Pulmonary artery endothelial cell (primary cell): Measurements from ENCODE around the gene PCNT. TPM values are rescaled to one million over a fixed set of nuclear protein-coding genes. Genes with fewer than 3 reads are reported as not detected.
"Not testable (repeated sequence)": the region's sequence is repeated elsewhere in the genome, so short reads cannot be mapped to it uniquely, and the experiment has no call there.

Source experiments
- DNase-seq: peaks from one replicate; pipeline ENCODE4 v3.0.0-alpha.2; 2011; ENCODE audit warnings: low read depth, low spot score
- total RNA-seq: library from RNA; depleted of rRNA; stranded (reverse); fragments of >200 nt; gene quantifications from 2 replicates; pipeline ENCODE4 v1.2.3, GENCODE V29; 2014

PCNT gene
- total RNA-seq, 1 donor from 2014 or later: 18.1 TPM

- DNase-seq: no peak
These were observed 100.7 kb downstream of the PCNT start for GRCh38 chr21:46424621-46425020.

DNA sequence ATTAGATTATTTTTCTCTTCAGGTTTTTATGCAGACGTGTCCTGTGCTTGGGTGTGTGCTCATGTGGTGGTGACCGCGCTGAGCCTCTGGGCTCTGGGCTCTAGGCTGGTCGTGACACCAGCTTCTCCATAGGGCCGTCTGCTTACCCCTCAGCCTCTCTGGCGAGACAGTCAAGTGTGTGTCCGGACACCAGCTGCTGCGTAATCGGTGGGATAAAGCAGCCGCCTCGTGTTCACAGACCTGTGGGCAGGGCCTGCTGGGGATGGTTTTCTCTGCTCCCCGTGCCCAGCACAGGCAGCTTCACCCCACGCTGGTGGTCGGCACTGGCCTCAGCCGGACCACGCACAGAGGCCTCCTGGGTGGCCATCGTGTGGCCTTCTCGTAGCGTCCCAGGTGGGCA, 101.1 kb downstream of the PCNT start:
- DNase-seq: no peak

DNA sequence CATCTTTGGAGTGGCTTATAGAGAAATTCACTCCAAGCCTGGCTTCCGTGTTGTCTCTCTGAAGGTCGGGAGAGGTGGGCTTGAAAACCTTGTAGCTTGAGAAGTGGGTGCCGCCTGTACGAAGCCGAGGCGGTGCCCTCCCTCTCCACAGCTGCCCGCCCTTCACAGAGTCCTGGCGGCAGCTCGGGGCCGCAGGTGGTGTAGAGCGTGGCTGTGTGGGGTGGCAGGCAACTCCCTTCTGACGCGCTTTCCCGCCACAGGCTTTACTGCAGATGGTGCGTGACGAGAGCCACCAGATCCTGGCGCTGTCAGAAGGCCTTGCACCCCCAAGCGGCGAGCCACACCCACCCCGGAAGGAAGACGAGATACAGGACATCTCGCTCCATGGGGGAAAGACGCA, 101.6 kb downstream of the PCNT start:
- DNase-seq: no peak

DNA sequence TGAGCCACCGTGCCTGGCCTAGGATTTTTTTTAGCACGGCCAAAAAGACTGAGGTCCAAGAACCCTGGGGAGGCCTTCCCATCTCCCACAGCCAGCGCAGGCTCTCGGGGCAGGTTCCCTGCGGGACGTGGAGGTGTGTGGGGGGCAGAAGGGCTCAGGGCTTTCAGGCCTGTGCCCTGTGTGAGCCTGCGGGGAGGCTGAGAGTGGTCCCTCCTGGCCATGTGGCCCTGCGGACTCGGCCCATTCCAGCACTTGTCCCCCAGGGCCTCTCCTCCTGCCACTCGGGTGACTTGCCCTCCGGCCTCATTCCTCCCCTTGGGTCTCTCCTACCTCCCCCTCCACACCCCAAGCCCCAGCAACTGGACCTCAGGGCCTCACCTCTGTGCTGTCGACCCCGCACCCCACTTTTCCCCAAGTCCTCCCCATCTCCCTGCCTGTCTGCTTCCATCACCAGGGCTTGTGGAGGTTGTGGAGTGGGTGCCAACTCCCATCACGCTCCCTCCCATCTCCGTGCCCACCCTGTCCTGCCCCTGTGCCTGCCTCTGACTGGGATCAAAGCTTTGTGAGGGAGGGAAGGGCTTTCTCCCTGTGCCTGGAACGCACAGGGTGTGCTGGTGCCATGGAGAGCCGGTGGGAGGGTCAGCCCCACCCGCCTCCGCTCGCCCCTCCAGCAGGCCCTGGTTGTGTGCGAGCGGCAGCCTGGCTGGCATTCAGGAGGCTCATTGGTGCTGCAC, 102.5 kb downstream of the PCNT start:
- no peak for DNase-seq

GRCh38 chr21:46427516-46427915, 103.6 kb downstream of the PCNT start:
- DNase-seq: no peak

DNA sequence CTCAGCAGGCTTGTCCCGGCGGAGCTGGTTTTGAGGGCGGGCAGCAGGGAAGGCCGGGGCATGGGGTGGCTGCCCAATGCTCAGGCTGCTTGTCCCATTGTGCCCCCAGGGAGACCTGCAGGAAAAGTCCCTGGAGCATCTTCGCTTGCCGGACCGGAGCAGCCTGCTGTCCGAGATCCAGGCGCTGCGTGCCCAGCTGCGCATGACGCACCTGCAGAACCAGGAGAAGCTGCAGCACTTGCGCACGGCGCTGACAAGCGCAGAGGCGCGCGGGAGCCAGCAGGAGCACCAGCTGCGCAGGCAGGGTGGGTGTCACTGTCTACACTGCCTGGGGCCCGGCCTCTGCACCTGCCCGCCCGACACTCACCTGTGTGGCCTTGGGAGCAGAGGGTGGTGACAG, 104.3 kb downstream of the PCNT start:
- no peak for DNase-seq

DNA sequence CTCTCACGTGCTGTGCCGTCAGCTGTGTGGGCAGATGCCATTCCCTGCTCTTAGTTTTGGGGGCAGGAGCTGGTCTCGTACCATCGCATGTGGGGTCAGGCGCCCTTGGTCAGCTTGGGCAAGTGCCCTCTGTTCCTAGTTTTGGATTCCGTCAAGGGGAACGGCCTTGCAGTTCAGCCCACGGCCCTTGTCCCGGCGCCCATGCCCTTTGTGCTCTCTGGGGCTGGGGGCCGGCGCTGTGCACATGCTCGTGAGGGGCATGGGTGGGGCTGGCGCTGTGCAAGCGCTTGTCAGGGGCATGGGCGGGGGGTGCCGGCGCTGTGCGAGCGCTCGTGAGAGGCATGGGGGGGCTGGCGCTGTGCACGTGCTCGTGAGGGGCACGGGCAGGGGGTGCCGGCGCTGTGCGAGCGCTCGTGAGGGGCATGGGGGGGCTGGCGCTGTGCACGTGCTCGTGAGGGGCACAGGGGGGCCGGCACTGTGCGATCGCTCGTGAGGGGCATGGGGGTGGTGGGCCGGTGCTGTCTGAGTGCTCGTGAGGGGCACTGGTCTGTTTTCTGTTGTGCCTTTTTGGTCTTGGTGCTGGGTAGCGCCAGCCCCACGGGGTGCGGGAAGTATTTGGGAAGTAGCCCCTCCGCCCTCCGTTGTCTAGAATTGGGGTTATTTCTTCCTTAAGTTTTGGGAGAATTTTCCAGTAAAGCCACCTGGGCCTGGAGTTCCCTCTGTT, 105.2 kb downstream of the PCNT start:
- DNase-seq: no peak

DNA sequence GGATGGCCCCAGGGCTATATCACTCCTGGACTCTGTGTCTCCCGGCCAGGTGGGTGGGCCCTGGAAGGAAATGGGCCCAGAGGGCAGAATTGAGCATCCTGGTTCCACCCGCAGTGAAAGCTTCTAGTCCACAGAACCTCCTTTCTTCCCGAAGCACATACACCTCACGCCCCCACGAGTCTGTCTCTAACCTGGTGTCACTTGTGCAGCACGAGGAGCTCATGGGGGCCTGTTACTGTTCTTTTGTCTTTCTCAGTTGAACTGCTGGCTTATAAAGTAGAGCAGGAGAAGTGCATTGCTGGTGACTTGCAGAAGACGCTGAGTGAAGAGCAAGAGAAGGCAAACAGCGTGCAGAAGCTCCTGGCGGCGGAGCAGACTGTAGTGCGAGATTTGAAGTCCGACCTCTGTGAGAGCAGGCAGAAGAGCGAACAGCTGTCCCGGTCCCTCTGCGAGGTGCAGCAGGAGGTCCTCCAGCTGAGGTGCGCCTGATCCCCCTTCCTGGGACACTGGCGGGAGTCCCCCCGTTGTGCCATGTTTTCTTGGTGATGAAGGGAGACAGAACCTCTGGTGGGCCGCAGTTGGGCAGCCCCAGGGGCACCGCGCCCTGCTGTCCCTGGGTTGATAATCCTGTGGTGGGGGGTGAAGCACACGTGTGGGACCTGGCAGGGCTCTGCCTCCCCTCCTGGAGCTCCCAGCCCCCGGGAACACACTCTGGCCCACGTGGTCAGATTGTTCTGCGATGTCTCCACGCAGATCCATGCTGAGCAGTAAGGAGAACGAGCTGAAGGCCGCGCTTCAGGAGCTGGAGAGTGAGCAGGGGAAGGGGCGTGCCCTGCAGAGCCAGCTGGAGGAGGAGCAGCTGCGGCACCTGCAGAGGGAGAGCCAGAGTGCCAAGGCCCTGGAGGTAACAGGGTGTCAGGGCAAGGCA, 106.1 kb downstream of the PCNT start:
- DNase-seq: no peak

DNA sequence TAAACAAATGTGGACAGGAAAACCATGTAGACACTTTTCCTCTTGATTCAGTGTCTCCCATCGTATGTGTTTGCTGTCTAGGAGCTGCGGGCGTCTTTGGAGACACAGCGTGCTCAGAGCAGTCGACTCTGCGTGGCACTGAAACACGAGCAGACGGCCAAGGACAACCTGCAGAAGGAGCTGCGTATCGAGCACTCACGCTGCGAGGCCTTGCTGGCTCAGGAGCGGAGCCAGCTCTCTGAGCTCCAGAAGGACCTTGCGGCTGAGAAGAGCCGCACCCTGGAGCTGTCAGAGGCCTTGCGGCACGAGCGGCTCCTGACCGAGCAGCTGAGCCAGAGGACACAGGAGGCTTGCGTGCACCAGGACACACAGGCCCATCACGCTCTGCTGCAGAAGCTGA, 107.5 kb downstream of the PCNT start:
- DNase-seq: no peak

DNA sequence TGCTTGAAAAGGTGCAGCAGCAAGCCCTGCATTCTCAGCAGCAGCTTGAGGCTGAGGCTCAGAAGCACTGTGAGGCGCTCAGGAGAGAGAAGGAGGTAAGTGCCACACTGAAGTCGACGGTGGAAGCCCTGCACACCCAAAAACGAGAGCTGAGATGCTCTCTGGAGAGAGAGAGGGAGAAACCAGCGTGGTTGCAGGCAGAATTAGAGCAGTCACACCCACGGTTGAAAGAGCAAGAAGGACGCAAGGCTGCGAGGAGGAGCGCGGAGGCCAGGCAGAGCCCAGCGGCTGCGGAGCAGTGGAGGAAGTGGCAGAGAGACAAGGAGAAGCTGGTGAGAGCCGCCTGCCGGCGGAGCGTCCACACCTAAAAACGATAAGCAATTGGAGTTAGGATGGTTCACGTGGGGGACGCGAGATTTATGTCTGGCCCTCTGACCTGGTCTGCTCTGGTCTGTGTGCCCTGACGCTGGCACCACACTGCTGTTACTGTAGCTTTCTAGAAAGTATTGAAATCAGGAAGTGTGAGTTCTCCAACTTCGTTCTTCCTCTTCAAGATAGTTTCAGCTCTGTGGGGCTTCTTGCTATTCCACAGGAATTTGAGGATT, 108.0 kb downstream of the PCNT start:
- DNase-seq: no peak

DNA sequence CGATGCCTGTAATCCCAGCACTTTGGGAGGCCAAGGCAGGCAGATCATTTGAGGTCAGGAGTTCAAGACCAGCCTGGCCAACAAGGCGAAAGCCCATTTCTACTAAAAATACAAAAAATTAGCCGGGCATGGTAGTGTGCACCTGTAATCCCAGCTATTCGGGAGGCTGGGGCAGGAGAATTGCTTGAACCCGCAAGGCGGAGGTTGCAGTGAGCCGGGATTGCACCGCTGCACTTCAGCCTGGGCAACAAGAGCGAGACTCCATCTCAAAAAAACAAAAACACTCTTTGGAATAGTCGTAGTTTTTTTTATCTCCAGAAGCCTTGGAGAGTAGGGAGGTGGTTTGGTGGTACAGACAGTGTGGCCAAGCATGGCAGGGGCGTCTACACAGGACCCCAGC, 109.2 kb downstream of the PCNT start:
- not testable (repeated sequence) for DNase-seq

DNA sequence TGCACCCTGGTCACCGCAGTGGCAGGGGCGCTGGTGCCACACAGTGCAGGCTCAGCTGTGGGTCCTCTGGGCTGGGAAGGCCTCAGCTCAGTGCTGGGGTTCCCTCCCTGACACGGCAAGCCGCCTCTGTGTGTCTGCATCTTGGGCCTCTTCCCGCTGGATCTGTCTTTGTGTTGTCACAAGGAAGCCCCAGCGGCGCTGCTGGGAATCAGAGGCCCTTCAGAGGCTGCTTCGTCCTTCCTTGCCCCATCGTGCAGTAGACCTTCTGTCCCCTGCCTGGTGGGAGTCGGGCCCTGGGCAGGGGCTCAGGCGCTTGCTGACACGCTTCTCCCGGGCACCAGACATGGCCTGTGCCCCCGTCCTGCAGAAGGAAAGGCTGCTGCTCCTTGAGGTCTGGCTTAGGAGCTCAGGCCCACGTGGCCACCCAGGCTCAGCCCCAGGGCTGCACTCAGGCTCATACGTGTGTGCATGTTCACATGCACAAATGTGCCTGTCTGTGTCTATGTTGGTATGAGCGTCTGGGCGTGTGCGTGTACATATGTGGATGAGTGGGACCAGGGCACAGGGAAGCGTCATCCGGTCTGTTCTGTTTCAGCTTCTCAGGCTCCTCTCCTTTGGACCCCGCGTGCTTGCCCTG, 110.5 kb downstream of the PCNT start:
- no peak for DNase-seq

DNA sequence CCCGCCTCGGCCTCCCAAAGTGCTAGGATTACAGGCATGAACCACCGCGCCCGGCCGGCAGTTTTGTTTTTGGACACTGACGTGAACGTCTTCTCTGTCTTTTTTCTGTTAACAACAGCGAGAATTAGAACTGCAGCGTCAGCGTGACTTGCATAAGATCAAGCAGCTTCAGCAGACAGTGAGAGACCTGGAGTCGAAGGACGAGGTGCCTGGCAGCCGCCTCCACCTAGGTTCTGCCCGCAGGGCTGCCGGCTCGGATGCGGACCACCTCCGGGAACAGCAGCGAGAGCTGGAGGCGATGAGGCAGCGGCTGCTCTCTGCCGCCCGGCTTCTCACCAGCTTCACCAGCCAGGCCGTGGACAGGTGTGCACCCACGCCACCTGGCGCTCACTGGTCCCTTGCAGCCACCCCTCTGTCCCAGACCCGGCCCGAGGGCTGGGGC, 111.9 kb downstream of the PCNT start:
- no peak for DNase-seq

DNA sequence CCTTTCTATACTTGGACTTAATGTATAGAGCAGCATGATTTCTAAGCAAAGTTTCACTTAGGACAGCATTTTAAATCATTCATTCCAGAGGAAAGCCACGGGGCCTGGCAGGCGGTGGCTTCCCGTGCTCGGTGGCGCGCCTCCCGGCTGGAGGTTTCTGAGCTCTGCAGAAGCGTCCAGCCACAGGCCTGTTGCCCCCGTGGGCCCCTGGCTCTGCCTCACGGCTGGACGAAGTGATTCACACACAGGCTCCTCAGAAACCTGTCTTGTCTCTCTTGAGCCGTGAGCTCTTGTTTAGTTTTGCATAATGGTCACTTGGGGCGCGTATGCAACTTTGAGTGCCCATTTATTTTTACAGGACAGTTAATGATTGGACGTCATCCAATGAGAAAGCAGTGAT, 112.7 kb downstream of the PCNT start:
- DNase-seq: no peak

DNA sequence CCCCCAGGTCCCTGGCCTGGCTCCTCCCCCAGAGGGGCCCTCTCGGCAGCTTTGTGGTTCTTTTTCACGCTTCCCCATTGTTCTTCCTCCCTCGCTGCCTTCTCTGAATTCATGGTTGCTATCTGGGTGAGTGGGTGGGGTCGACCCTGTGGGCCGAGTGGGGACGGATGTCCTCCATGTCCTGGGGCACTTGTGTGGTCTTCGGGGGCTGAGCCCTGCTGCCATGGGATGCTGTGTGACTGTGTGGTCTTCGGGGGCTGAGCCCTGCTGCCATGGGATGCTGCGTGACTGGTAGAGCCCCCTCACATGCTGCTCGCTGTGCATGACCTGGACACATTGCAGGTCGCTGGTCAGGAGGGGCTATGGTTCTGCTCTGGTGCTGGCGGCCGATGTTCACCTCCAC, 113.1 kb downstream of the PCNT start:
- DNase-seq: no peak

DNA sequence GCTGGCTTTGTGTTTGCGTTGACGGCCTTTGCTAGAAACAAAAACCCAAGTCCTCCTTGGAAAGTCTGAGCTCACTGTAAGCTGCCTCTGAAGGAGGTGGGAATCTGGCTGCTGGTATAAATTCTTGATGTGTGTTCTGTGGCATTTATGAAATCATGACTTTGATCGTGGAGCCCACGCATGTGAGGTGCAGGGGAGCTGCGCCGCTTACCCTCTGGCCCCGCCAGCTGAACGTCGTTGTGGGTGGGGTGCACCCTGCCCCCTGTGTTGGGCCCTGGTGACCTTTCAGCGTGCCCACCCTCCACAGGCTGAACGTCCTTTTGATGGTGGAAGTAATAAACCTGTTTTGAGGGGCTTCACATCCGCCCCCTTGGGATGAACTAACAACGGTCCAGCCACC, 113.6 kb downstream of the PCNT start:
- DNase-seq: no peak

DNA sequence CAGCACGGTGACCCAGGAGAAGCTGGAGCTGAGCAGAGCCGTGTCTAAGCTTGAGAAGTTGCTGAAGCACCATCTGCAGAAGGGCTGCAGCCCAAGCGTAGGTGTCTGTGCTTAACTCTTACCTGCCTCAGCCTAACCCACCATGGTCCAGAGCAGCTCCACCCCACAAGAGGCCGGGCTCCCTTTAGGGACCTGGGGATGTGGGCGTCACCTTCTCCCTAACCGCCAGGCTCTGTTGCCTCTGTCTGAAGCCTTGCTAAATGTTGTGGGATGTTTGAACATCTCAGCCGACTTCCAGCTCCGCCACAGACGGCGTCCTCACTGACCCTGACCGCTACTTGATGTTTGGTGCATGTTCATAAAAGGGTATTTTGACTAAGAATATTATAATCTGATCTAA, 114.3 kb downstream of the PCNT start:
- no peak for DNase-seq

DNA sequence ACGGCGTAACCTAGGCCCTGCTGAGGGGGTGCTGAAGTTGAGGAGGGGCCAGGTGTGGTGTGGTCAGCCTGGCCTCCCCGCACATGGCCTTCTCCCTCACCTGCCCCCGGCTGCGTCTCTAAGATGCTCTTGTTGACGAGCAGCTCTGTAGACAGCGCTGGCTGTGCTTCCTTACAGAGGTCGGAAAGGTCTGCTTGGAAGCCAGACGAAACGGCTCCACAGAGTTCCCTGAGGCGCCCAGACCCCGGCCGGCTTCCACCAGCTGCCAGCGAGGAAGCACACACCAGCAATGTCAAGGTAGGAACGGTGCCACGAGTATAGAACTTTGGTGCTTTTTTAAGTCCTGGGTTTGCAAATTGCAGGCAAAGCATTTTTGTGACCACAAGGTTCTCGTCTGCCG, 116.0 kb downstream of the PCNT start:
- DNase-seq: no peak

DNA sequence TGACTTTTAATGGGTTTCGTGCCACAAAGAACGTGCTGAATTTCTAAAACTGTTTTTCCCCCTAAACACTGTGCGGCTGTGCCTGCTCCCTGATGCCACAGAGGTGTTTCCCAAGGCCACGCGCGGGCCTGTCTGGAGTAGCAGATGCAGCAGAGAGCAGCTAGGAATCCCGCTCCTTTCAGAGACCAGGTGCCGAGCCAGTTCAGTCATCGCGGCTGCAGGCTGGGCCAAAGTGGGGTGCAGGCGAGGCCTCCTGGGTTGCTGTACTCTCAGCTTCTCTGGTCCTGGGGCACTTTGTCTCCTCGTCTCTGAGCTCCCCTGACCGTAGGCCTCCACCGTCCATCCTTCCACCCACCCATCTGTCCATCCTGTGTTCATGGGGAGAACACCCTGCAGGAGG, 117.4 kb downstream of the PCNT start:
- no peak for DNase-seq

GRCh38 chr21:46441961-46442498, 118.1 kb downstream of the PCNT start:
- no peak for DNase-seq

DNA sequence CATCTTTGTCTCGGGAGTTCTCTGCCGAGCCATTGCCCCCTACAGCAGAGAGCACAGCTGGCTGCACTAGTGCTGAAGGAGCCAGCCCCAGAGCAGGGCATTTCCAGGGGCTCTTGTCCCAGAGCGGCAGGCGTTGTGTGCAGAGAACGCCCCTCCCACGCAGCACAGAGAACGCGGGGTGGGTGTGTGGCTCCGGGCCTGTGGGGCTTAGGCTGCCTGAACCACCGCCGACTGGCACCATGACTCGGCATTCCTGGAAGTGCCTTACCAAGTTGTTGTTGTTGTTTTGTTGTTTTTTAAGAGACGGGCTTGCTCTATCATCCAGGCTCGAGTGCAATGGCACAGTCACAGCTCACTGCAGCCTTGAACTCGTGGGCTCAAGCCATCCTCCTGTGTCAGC, 119.0 kb downstream of the PCNT start:
- no peak for DNase-seq
